ENCODE results near the gene LYPD6.

LYPD6 gene

DNA sequence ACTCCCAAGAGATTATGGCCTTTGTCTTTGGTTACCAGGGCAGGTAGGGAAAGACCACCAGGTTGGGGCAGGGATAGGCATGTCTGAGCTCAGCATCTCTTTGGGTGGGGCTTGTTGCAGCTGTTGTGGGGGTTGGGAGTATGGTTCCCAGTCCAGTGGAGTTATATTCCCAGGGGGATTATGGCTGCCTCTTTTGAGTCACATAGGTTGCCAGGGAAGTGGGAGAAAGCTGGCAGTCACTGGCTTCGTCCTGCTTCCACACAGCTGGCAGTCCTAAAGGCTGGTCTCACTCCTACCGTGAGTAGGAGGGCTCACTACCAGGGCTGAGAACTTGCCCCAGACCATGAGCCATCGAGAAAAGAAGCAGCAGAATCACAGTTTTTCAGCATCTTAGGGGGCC, 79.1 kb downstream of the LYPD6 start:
- Mint-ChIP-seq H3K4me1 (ENCODE audit: low read depth) (no peaks in the 10 kb centered on the region), H3K9me3 (no peaks in the 10 kb centered on the region), H3K27ac (no peak overlapping the region), H3K36me3 (ENCODE audit: low read depth) (no peaks in the 10 kb centered on the region), H3K27me3 (ENCODE audit: low read depth) (peaks cover 4% of the 10 kb centered on the region), H3K4me3 (no peak overlapping the region)

DNA sequence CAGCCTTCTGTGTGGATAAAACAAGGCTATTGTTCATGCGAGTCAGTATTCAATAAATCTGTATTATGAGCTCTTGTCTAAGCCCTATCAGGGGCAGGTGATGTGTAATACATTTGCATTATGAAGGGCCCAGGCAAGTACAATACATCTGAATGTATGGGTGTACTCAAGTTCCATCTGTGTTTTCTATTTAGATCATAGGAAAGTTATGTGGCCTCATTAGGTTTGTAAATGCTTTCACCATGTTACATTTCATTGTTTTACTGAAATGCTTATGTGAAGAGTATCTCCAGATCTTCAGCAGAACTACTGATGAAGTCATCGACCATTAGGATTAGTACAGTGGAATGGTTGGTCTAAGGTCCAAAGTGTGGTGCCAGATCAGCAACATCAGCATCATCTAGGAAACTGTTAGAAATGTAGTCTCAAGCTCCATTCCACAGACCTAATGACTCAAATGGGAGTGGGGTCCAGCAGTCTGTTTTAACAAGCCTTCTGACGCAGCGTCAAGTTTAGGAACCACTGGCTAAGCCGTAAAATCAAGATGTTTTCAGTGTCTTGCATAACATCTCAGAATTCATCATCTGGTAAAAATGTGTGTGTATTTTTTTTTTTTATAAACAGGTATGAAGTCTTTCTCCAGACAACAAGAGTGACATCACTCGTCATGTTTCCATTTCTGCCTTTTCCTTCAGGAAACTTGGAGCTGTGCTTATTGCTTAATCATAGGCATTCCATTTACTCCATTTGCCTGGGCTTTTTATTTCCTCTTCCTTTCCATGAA, 80.5 kb downstream of the LYPD6 start:
- no peaks in the 10 kb centered on the region for H3K4me1 Mint-ChIP-seq (ENCODE audit: low read depth)
- no peak overlapping the region for H3K27ac Mint-ChIP-seq
- no peaks in the 10 kb centered on the region for H3K9me3 Mint-ChIP-seq
- H3K27me3 Mint-ChIP-seq (ENCODE audit: low read depth): peaks cover 4% of the 10 kb centered on the region
- no peaks in the 10 kb centered on the region for H3K36me3 Mint-ChIP-seq (ENCODE audit: low read depth)
- H3K4me3 Mint-ChIP-seq: no peak overlapping the region

DNA sequence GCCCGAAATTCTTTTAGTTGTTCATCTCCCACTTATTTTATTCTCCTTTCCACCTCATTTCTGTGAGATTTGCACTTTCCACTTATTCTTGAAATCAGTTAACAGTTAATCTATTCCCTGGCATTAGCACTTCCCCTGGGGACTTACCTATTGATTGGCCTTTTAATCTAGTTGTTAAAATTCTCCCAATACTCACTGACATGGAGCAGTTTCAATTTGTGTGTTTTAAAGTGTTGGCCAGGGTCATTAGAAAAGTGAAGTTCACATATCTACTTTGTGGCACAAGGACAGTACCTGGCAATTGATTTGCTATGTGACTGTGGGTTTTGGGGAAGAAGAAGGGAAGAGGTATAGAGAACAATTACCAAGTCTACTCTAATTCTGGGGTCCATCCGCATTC, 83.1 kb downstream of the LYPD6 start:
- Mint-ChIP-seq H3K27ac (no peak overlapping the region), H3K27me3 (ENCODE audit: low read depth) (peaks cover 4% of the 10 kb centered on the region), H3K9me3 (no peaks in the 10 kb centered on the region), H3K36me3 (ENCODE audit: low read depth) (no peaks in the 10 kb centered on the region), H3K4me3 (no peak overlapping the region), H3K4me1 (ENCODE audit: low read depth) (no peaks in the 10 kb centered on the region)

DNA sequence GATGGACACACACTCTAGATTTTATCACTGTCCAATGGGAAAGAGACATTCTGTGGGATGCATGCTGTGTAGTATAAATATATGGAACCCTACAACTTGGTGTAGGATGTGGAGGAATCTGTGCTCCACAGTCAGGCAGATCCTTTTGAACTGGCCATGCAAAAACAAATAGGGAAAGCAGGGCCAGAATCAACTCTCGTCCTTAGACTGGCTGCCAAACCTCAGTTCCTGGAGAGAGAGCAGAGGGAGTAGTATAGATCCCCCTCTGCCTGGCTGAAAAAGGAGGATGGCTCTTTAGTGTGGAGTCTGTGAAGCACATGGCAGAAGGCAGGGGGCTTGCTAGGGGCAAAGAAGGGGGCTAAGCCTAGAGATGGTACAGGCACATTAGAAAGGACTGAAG, 84.7 kb downstream of the LYPD6 start:
- Mint-ChIP-seq H3K27ac (no peak overlapping the region), H3K4me3 (no peak overlapping the region), H3K27me3 (ENCODE audit: low read depth) (peaks cover 4% of the 10 kb centered on the region), H3K4me1 (ENCODE audit: low read depth) (no peaks in the 10 kb centered on the region), H3K36me3 (ENCODE audit: low read depth) (no peaks in the 10 kb centered on the region), H3K9me3 (no peaks in the 10 kb centered on the region)

DNA sequence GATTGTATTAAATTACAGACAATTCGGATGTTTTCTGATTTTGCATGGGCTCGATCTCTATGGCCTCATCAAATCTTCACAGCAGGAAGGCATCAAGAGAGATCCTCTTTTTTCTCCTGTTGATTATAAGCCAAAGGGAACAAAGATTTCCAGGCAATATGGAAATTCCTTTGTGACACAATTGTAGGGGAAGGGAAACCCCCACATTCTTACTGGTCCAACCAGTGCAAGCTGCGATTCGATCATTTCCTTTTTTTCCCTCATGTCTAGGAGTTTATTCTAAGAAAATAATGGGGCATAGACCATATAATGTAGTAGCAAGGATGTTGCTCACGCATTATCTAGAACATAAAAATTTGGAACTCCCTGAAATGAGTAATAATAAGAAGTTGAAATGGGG, 87.7 kb downstream of the LYPD6 start:
- Mint-ChIP-seq H3K4me3 (no peak overlapping the region), H3K27me3 (ENCODE audit: low read depth) (peaks cover under 1% of the 10 kb centered on the region), H3K27ac (no peak overlapping the region), H3K4me1 (ENCODE audit: low read depth) (no peaks in the 10 kb centered on the region), H3K36me3 (ENCODE audit: low read depth) (no peaks in the 10 kb centered on the region), H3K9me3 (no peaks in the 10 kb centered on the region)

DNA sequence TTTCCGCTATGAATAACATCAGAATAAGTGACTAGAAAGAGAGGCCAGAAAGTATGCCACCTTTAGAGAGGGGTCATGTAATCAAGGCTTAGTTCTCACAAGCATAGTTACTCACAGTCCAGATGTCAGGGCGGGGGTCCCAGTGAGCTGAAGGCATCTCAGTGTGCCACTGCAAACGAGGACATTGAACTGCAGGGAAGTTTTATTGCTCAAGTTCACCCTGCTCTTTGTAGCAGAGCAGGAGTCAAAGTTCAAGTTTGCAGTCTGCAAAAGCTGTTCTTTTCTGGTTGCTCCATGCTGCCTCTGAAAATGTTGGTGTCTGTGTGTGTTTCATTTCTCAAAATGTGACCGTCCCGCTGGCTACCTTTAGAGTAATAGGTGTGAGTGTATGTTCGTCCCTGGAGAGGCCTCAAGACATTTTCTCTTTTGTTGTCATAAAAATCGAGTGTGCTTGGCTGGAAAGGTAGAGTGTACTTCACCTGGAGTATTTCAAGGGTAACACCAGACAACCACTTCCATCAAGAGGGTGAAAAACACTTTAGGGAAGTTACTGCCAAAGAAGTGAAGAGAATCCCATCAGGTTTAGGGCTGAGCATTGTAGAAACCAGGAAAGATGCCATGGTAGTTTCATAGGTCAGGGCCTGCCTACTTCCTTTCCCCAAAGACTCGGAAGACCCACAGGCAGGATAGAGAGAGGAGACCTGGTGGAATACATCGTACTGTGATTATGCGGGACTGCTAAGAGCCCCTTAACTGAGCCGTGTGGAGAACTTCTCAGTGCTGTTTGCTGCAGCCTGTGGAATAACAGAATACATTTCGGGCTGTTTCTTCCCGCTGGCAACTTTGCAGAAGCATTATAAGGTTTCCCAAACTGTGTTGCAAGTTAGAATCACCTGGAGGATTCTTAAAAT, 89.9 kb downstream of the LYPD6 start:
- H3K27me3 Mint-ChIP-seq (ENCODE audit: low read depth): no peaks in the 10 kb centered on the region
- no peak overlapping the region for H3K4me3 Mint-ChIP-seq
- H3K27ac Mint-ChIP-seq: no peak overlapping the region
- no peaks in the 10 kb centered on the region for H3K4me1 Mint-ChIP-seq (ENCODE audit: low read depth)
- H3K36me3 Mint-ChIP-seq (ENCODE audit: low read depth): no peaks in the 10 kb centered on the region
- H3K9me3 Mint-ChIP-seq: no peaks in the 10 kb centered on the region

DNA sequence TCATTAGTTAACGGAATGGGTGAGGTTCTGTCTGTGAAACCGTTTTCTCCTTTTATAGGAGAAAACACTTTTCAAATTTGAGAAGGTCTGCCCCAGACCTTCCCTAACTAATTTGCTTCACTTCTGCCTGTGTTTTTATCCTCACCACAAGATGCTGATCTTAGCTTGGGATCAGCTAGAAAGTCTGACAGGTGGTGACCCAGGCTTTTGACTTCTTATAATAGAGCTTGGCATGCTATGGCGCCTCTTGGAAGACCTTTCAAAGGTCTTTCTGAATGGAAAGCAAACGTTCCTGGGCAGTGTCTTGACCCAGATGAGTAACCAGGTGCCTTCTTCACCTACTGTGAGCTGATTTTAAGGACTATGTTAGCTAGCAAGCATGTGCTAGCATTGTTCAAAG, 91.4 kb downstream of the LYPD6 start:
- no peaks in the 10 kb centered on the region for H3K4me1 Mint-ChIP-seq (ENCODE audit: low read depth)
- H3K9me3 Mint-ChIP-seq: no peaks in the 10 kb centered on the region
- H3K27ac Mint-ChIP-seq: no peak overlapping the region
- H3K4me3 Mint-ChIP-seq: no peak overlapping the region
- no peaks in the 10 kb centered on the region for H3K36me3 Mint-ChIP-seq (ENCODE audit: low read depth)
- H3K27me3 Mint-ChIP-seq (ENCODE audit: low read depth): no peaks in the 10 kb centered on the region

DNA sequence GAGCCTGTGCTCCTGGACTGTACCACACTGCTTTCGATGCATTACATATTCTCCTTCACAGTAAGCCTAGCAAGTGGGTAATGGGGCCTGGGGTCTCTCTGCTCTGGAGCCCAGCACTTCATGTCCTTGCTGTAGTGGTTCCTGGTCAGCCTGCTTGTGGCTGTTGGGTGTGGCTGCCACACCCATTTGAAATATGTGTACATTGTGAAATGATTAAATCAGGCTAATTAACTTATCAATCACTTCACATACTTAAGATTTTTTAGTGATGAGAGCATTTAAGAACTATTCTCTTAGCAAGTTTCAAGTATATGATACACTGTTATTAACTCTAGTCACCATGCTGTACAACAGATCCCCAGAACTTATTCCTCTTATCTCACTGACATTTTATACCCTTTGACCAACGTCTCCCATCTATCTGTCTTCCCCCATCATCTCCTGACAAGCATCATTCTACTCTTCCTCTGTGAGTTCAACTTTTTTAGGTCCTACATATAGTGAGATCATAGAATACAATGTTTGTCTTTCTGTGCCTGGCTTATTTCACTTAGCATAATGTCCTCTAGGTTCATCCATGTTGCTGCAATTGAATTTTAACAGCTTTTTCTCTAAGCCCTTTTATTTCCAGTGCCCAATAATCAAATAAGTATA, 92.1 kb downstream of the LYPD6 start:
- H3K4me3 Mint-ChIP-seq: no peak overlapping the region
- no peaks in the 10 kb centered on the region for H3K9me3 Mint-ChIP-seq
- H3K36me3 Mint-ChIP-seq (ENCODE audit: low read depth): no peaks in the 10 kb centered on the region
- H3K4me1 Mint-ChIP-seq (ENCODE audit: low read depth): no peaks in the 10 kb centered on the region
- no peak overlapping the region for H3K27ac Mint-ChIP-seq
- no peaks in the 10 kb centered on the region for H3K27me3 Mint-ChIP-seq (ENCODE audit: low read depth)

DNA sequence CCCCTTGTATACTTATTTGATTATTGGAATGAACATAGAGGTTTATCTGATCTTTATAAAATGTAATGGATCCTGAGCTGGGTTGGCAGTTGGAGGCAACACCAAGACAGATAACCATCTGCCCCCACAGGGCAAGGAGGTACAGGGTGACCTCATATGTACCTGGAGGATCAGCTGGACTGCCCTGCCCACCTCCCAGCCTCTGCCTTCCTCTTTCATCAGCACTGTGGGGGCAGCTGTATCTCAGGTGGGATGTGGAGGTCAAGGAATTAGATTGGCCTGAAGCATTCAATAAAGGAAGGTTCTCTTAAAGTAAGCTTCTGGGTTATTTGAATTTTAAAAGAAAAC, 92.6 kb downstream of the LYPD6 start:
- no peaks in the 10 kb centered on the region for H3K27me3 Mint-ChIP-seq (ENCODE audit: low read depth)
- H3K4me1 Mint-ChIP-seq (ENCODE audit: low read depth): no peaks in the 10 kb centered on the region
- H3K9me3 Mint-ChIP-seq: no peaks in the 10 kb centered on the region
- H3K4me3 Mint-ChIP-seq: no peak overlapping the region
- no peak overlapping the region for H3K27ac Mint-ChIP-seq
- no peaks in the 10 kb centered on the region for H3K36me3 Mint-ChIP-seq (ENCODE audit: low read depth)

DNA sequence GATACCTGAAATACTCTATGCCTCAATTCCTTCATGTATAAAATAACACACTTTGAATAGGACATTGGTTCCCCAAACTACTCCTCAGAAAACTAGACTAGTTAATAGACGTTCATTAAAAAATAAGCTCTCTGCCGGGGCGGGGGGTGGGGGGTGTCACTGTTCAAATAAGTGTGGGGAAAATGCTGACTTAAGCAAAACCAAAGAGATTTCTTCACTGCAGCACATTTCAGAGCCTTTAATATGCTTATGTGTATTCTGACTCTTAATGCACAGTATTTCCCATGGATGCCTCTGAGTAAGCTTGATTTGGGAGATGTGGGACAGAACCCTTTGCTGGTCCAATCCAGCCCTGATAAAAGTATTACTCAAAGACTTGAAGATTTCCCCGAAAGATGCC, 93.2 kb downstream of the LYPD6 start:
- Mint-ChIP-seq H3K36me3 (ENCODE audit: low read depth) (no peaks in the 10 kb centered on the region), H3K27ac (no peak overlapping the region), H3K9me3 (no peaks in the 10 kb centered on the region), H3K4me3 (no peak overlapping the region), H3K4me1 (ENCODE audit: low read depth) (no peaks in the 10 kb centered on the region), H3K27me3 (ENCODE audit: low read depth) (no peaks in the 10 kb centered on the region)

DNA sequence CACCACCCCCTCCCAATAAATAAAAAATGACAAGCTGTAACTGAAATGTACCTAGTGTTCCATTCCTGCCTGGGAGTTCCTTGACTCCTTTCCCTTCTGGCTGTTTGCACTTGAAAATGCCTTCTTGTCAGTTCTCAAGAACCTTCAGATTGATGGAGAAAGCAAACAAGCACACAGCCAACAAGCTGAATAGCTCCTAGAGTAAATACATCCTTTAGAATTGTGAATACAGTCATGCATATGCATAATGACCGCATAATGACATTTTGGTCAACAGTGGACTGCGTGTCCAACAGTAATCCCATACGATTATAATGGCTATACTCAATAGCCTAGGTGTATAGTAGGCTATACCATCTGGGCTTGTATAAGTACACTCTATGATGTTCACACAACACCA, 97.0 kb downstream of the LYPD6 start:
- Mint-ChIP-seq H3K4me1 (ENCODE audit: low read depth) (no peaks in the 10 kb centered on the region), H3K36me3 (ENCODE audit: low read depth) (no peaks in the 10 kb centered on the region)

DNA sequence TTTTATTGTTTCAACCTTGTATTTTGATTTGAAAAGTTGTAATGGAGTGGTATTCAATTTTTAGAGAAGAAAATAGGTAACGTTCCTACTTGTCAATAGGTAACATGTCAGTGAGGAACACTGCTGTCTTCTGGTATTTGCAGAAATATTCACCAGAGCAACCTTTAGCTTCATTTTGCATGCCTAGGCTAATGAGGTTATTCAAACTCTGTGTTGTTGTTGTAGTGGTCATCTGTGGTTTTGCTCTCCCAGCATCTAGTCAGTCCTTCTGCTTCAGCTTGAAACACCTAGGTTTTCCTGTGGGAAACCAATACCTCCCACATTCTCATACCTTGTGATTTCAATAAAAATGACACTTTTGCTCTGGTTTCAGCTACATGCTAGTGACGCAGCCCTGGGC, 98.4 kb downstream of the LYPD6 start:
- H3K4me1 Mint-ChIP-seq (ENCODE audit: low read depth): no peaks in the 10 kb centered on the region
- no peaks in the 10 kb centered on the region for H3K9me3 Mint-ChIP-seq
- no peaks in the 10 kb centered on the region for H3K36me3 Mint-ChIP-seq (ENCODE audit: low read depth)
- H3K27me3 Mint-ChIP-seq (ENCODE audit: low read depth): no peaks in the 10 kb centered on the region
- no peak overlapping the region for H3K4me3 Mint-ChIP-seq
- H3K27ac Mint-ChIP-seq: no peak overlapping the region

More for the DNA sequence above, 97.0 kb downstream of the LYPD6 start:
- Mint-ChIP-seq H3K27ac (no peak overlapping the region), H3K27me3 (ENCODE audit: low read depth) (no peaks in the 10 kb centered on the region), H3K4me3 (no peak overlapping the region), H3K9me3 (no peaks in the 10 kb centered on the region)

DNA sequence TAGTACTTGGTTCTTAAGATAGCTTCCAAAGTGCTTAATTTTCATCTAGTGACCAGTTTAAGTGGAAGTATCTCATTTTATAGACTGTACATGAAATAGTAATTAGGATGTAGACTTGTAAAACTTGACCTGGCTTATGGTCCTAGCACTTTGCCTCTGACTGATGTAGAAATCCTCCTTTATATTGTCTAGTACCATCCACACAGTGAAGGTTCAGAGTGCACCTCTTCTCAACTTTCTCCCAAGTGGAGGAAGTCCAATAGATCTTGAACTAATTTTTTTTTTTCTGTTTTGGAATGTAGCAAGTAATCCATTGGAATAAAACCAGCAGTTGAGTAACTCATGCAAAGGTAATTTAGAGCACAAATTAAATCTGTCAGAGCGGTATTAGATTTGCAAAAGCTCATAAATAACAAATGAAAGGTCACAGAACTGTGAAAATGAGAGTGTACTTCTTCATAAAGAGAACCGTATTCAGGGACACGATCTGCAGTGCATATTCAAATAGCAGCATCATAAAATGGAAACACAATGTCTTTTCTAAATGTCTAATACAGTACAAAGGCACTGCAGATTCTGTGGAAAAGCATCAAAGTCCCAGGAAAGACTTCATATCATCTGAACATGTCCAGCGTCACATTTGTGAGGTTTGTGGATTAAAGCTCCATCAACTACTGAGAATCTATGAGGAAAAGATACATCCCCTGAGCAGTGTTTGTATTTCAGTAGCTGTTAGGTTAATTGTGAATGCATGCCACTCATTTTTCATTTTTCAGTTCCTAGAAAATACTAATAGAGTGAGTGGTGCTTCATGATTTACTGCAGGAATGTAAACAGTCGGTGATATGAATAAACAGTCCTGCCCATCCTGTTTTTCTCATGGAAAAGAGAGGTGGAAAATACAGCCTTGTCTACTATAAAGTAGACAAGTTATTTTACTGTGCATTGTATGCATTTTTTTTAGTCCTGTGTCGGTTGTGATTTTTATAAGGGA, 100.7 kb downstream of the LYPD6 start:
- H3K4me3 Mint-ChIP-seq: no peak overlapping the region
- H3K27ac Mint-ChIP-seq: no peak overlapping the region
- H3K36me3 Mint-ChIP-seq (ENCODE audit: low read depth): no peaks in the 10 kb centered on the region

More for the DNA sequence above, 100.7 kb downstream of the LYPD6 start:
- H3K27me3 Mint-ChIP-seq (ENCODE audit: low read depth): no peaks in the 10 kb centered on the region
- no peaks in the 10 kb centered on the region for H3K9me3 Mint-ChIP-seq
- H3K4me1 Mint-ChIP-seq (ENCODE audit: low read depth): no peaks in the 10 kb centered on the region

Measured in T-helper 1 cell treated with Interleukin-12 subunit alpha and Interleukin-12 subunit beta and Interleukin-4 antibody, amounts not matched to agents 30 μg/mL and 1 μg/mL, for 36 hours (primary cell).